ENCODE measurements around the gene DDIT4. TPM values are rescaled to one million over a fixed set of nuclear protein-coding genes. Genes with fewer than 3 reads are reported as not detected.
"Not testable (repeated sequence)": the region's sequence is repeated elsewhere in the genome, so short reads cannot be mapped to it uniquely, and the experiment has no call there.

The DDIT4 gene
- total RNA-seq, 1 experiment from 2014 or later = 408 TPM

DNA sequence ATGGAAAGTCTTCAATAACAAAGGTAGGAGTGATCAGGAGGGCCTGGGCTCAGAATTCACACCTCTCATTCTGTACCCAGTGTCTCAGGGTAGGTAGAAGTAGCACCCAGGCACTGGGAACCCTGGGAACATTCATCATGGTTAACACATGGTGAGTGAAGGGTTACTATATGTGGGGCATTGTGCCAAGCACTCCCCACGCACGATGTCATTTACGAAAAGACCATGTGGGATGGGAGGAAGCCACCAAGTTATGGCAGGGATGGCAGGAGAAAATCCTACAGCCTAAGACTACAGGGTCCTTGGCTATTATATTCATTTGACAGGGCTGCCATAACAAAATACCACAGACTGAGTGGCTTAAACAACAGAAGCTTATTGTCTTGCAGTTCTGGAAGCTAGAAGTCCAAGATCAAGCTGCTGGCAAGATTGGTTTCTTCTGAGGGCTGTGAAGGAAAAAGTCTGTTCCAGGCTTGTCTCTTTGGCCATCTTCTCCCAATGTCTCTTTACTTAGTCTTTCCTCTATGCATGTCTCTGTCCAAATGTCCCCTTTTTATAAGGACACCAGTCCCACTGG lies 27.7 kb upstream of the DDIT4 start:
- no peak for DNase-seq (ENCODE audit: low read depth)
- in situ Hi-C loops (cut with HindIII; ENCODE audit: low pct_unique_long_range_greater_than_20kb, low sequenced_read_pairs) = no loop called here

- in situ Hi-C loops (cut with HindIII; ENCODE audit: low pct_unique_long_range_greater_than_20kb, low sequenced_read_pairs) = no loop called here
- DNase-seq (ENCODE audit: low read depth) = no peak
Measured at GRCh38 chr10:72248468-72249151, 25.1 kb upstream of the DDIT4 start.

GRCh38 chr10:72249176-72249862 lies 24.4 kb upstream of the DDIT4 start:
- DNase-seq (ENCODE audit: low read depth); in situ Hi-C loops (cut with HindIII; ENCODE audit: low pct_unique_long_range_greater_than_20kb, low sequenced_read_pairs): not testable (repeated sequence)

DNA sequence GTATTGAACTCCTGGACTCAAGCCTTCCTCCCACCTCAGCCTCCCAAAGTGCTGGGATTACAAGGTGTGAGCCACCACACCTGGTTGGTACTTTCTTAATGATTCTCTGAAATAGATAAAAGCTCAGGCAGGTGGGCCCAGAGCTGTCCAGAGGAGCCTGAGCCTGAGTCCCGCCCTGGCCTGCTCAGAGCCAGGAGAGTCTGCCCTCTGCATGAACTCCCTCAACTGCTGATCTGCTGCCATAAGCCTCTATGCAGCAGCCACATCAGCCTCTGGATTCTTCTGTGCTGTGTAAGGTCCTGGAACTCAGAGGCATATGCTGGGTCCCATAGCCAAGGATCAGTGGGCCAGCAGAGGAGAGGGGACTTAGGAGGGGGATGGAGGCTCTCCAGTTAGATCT lies 23.1 kb upstream of the DDIT4 start:
- peak; percentile 31 for DNase-seq (ENCODE audit: low read depth)
- in situ Hi-C loops (cut with HindIII; ENCODE audit: low pct_unique_long_range_greater_than_20kb, low sequenced_read_pairs) = no loop called here

DNA sequence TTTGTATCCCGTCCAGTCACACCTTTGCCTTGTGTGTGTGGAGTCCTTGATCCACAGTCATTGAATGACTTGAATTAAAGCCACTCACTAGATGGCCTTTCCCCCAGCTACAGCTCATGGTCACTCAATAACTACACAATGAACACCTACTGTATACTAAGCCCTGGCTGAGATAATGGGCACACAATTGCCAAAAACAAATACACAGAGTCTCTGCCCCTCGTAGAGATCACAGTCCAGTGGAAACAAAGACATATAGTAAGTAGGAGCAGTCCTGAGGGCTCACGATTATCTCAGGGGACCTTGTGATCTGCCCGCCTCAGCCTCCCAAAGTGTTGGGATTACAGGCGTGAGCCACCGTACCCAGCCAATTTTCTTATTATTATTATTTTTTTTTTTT lies 22.1 kb upstream of the DDIT4 start:
- DNase-seq (ENCODE audit: low read depth) = no peak
- in situ Hi-C loops (cut with HindIII; ENCODE audit: low pct_unique_long_range_greater_than_20kb, low sequenced_read_pairs) = no loop called here

DNA sequence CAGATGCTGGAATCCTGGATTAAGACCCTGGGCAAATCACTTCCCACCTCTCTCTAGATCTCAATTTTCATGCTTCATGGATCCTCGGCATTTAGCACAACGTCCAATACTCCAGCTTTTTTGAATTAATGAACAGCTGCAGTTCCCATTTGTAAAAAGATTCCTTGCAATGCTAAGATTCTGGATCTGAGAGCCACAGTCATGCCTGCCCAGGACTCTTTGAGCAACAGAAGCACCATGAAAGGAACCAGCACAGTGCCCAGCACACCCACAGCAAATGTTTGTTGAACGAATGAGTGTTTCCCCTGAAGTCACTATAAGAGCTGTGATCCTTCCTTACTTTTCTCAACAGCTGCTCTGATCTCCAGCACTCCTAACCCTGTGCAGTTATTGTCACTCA lies 20.8 kb upstream of the DDIT4 start:
- no peak for DNase-seq (ENCODE audit: low read depth)
- in situ Hi-C loops (cut with HindIII; ENCODE audit: low pct_unique_long_range_greater_than_20kb, low sequenced_read_pairs) = no loop called here

GRCh38 chr10:72253578-72253977 lies 20.1 kb upstream of the DDIT4 start:
- no peak for DNase-seq (ENCODE audit: low read depth)
- in situ Hi-C loops (cut with HindIII; ENCODE audit: low pct_unique_long_range_greater_than_20kb, low sequenced_read_pairs) = no loop called here

GRCh38 chr10:72254813-72255568 lies 18.7 kb upstream of the DDIT4 start:
- in situ Hi-C loops (cut with HindIII; ENCODE audit: low pct_unique_long_range_greater_than_20kb, low sequenced_read_pairs) = no loop called here
- peak; percentile 71 for DNase-seq (ENCODE audit: low read depth)

DNA sequence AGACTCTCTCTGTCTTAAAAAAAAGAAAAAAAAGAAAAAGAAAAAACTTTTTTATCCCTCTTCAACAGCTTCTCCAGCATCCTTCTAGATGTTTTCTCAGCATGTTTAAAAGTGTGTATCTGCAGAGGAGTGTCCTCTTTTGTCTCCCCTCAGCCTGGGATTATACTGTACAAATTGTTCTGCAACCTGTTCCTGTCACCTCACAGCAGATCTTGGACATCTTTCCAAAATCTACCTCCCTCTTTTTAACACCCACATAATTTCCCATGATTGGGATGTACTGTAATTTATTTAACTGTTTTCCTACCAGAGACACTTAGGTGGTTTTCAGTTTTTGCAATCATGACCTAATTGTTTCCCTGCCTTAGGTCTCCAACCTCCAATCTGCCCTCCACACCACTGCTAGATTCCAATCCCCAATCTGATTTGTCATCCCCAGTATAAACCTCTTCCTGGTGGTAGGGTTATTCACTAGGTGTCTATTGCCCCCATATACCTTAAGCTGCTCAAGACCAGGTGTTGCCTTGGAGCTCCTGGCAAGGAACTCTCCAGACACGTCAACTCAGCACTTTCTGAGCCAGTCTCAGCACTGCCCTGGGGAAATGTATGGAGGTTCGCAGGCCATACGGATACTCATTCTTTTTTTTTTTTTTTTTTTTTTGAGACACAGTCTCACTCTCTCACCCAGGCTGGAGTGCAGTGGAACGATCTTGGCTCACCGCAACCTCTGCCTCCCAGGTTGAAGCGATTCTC lies 17.6 kb upstream of the DDIT4 start:
- in situ Hi-C loops (cut with HindIII; ENCODE audit: low pct_unique_long_range_greater_than_20kb, low sequenced_read_pairs) = no loop called here
- no peak for DNase-seq (ENCODE audit: low read depth)

- in situ Hi-C loops (cut with HindIII; ENCODE audit: low pct_unique_long_range_greater_than_20kb, low sequenced_read_pairs) = no loop called here
- peak; percentile 36 for DNase-seq (ENCODE audit: low read depth)
Measured at GRCh38 chr10:72257051-72257892, 16.5 kb upstream of the DDIT4 start.

DNA sequence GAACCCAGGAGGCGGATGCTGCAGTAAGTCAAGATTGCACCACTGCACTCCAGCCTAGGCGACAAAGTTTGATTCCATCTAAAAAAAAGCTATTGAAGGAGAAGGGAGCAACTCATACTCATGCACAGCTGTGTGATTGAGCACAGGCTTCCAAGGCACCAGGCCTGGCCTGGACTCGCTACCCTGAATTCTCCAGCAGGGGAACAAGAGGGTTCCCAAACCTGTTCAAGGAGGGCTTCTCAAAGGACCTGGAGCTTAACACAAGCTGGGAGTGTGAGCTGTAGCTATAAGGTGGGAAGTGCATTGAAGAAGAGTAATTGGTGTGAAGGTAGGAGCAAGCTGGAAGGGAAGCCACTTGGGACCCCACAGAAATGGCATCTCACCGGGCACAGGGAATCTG lies 15.1 kb upstream of the DDIT4 start:
- DNase-seq (ENCODE audit: low read depth) = no peak
- in situ Hi-C loops (cut with HindIII; ENCODE audit: low pct_unique_long_range_greater_than_20kb, low sequenced_read_pairs) = no loop called here

- DNase-seq (ENCODE audit: low read depth) = no peak
- in situ Hi-C loops (cut with HindIII; ENCODE audit: low pct_unique_long_range_greater_than_20kb, low sequenced_read_pairs) = no loop called here
Measured at GRCh38 chr10:72259491-72260238, 14.1 kb upstream of the DDIT4 start.

GRCh38 chr10:72260239-72260975 lies 13.3 kb upstream of the DDIT4 start:
- peak; percentile 92 for DNase-seq (ENCODE audit: low read depth)
- in situ Hi-C loops (cut with HindIII; ENCODE audit: low pct_unique_long_range_greater_than_20kb, low sequenced_read_pairs) = no loop called here

DNA sequence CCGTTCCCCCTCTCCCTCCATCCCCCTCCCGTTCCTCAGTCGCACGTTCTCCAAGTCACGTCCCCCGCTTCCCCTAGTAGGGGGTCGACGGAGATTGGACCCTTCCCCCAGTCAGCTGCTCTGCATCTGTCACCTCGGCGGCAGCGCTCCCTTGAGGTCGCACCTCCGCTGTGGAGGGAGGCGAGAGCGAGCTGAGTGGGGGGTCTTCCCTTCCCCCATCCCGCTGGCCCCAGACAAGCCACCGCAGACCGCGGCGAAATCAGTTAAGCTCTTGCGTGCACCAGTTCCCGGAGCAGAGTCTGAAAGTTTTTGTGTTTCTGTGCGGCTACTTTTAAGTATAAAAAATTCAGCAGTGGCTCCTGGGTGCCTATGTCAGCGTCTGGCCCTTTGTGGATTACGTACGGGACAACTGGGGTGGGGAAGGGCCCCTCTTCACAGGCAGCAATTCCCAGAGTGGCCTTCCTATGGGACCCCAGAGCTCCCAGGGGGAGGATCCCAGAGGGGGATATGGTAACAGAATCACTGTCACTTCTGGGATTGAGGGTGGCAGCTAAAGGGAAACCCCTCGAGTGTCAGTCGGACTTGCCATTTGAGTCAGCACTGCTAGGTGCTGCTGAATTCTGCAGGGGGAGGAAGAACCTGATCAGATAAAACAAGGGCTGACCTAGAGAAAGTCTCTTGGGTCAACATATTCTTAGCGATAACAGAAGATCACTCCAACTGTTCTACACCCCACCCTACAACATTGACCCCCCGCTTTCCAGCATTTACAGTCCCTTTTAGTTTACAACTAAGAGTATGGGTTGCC lies 12.5 kb upstream of the DDIT4 start:
- DNase-seq (ENCODE audit: low read depth) = peak; percentile 73
- in situ Hi-C loops (cut with HindIII; ENCODE audit: low pct_unique_long_range_greater_than_20kb, low sequenced_read_pairs) = no loop called here

GRCh38 chr10:72261784-72262404 lies 11.8 kb upstream of the DDIT4 start:
- in situ Hi-C loops (cut with HindIII; ENCODE audit: low pct_unique_long_range_greater_than_20kb, low sequenced_read_pairs) = no loop called here

More at GRCh38 chr10:72261784-72262404, 11.8 kb upstream of the DDIT4 start:
- DNase-seq (ENCODE audit: low read depth) = no peak
